Trophoblast cell (in vitro differentiated cells and primary cell): ENCODE results near the gene NPIPA3. TPM values are rescaled to one million over a fixed set of nuclear protein-coding genes. Genes with fewer than 3 reads are reported as not detected.
"Not testable (repeated sequence)": the region's sequence is repeated elsewhere in the genome, so short reads cannot be mapped to it uniquely, and the experiment has no call there.

Source experiments
- DNase-seq, 2 donors: peaks; one replicate each; pipeline ENCODE4 v3.0.0-alpha.2; 2016
- H2AFZ ChIP-seq: 2 replicates; pipeline ENCODE4 v1.6.1; 2013; ENCODE audit warnings: low read length, moderate library complexity, mild to moderate bottlenecking; ENCODE audit not compliant: insufficient read depth, poor library complexity
- H2AK5ac ChIP-seq: 2 replicates; pipeline ENCODE4 v1.6.1; 2013; ENCODE audit warnings: mild to moderate bottlenecking, low read length
- H2BK120ac ChIP-seq: 2 replicates; pipeline ENCODE4 v1.6.1; 2013; ENCODE audit warnings: low read length, mild to moderate bottlenecking, moderate library complexity; ENCODE audit not compliant: insufficient read depth, poor library complexity
- H2BK12ac ChIP-seq: 2 replicates; pipeline ENCODE4 v1.6.1; 2013; ENCODE audit warnings: mild to moderate bottlenecking, low read length, moderate library complexity
- H2BK5ac ChIP-seq: 2 replicates; pipeline ENCODE4 v1.6.1; 2013; ENCODE audit warnings: low read length, low read depth, moderate library complexity, mild to moderate bottlenecking; ENCODE audit not compliant: poor library complexity
- H3K14ac ChIP-seq: 2 replicates; pipeline ENCODE4 v1.6.1; 2013; ENCODE audit warnings: mild to moderate bottlenecking, low read length
- H3K18ac ChIP-seq: 2 replicates; pipeline ENCODE4 v1.6.1; 2013; ENCODE audit warnings: mild to moderate bottlenecking, low read length
- H3K23ac ChIP-seq: 2 replicates; pipeline ENCODE4 v1.6.1; 2013; ENCODE audit warnings: low read length
- H3K27ac ChIP-seq: 2 replicates; pipeline ENCODE4 v1.5.1; 2013; ENCODE audit warnings: low read depth, mild to moderate bottlenecking, inconsistent platforms, low read length, moderate library complexity
- H3K27me3 ChIP-seq: 2 replicates; pipeline ENCODE4 v1.6.1; 2013; ENCODE audit warnings: inconsistent platforms, mild to moderate bottlenecking, low read length, moderate library complexity; ENCODE audit not compliant: insufficient read depth
- H3K36me3 ChIP-seq, 2 experiments: 1 replicate in 1 of 2; 2 replicates in 1 of 2; pipeline ENCODE4 v1.6.1; 2013; ENCODE audit warnings: low read length in 2 of 2, mild to moderate bottlenecking in 2 of 2, moderate library complexity in 1 of 2; ENCODE audit not compliant: insufficient read depth in 2 of 2, control insufficient read depth in 1 of 2
- H3K4ac ChIP-seq: 2 replicates; pipeline ENCODE4 v1.6.1; 2013; ENCODE audit warnings: low read depth, mild to moderate bottlenecking, low read length, moderate library complexity
- H3K4me1 ChIP-seq, 2 experiments: 1 replicate in 1 of 2; 2 replicates in 1 of 2; pipeline ENCODE4 v1.6.1; 2013; ENCODE audit warnings: low read length in 2 of 2, mild to moderate bottlenecking in 2 of 2, moderate library complexity in 1 of 2; ENCODE audit not compliant: insufficient read depth in 2 of 2, control insufficient read depth in 1 of 2
- H3K4me2 ChIP-seq: 2 replicates; pipeline ENCODE4 v1.6.1; 2013; ENCODE audit warnings: inconsistent platforms, mild to moderate bottlenecking, low read length, moderate library complexity
- H3K4me3 ChIP-seq: 2 replicates; pipeline ENCODE4 v1.5.1; 2013; ENCODE audit warnings: mild to moderate bottlenecking, low read depth, low read length, inconsistent platforms
- H3K79me1 ChIP-seq: one replicate; pipeline ENCODE4 v1.6.1; 2013; ENCODE audit warnings: low read length
- H3K79me2 ChIP-seq: 2 replicates; pipeline ENCODE4 v1.6.1; 2013; ENCODE audit warnings: low read length, mild to moderate bottlenecking; ENCODE audit not compliant: control insufficient read depth, insufficient read depth, poor library complexity
- H3K9ac ChIP-seq: 2 replicates; pipeline ENCODE4 v1.6.1; 2013; ENCODE audit warnings: mild to moderate bottlenecking, low read length
- H3K9me3 ChIP-seq: 2 replicates; pipeline ENCODE4 v1.6.1; 2013; ENCODE audit warnings: low read depth, mild to moderate bottlenecking, control low read depth, inconsistent platforms, low read length; ENCODE audit not compliant: insufficient read depth
- H4K12ac ChIP-seq: 2 replicates; pipeline ENCODE4 v1.6.1; 2013; ENCODE audit warnings: low read depth, mild to moderate bottlenecking, low read length, moderate library complexity
- H4K8ac ChIP-seq: 2 replicates; pipeline ENCODE4 v1.6.1; 2013; ENCODE audit warnings: low read depth, mild to moderate bottlenecking, low read length, moderate library complexity
- H4K91ac ChIP-seq: one replicate; pipeline ENCODE4 v1.6.1; 2013; ENCODE audit warnings: low read depth, mild to moderate bottlenecking, low read length, moderate library complexity
- WGBS: extraction: QIAGEN DNeasy Blood & Tissue Kit; methylation state at CpG from one replicate; pipeline ENCODE4 v1.1.7; 2013; ENCODE audit warnings: missing lambda C conversion rate; ENCODE audit not compliant: insufficient read length, insufficient coverage; ENCODE audit errors: extremely low coverage; 5-methylcytosine and 5-hydroxymethylcytosine counted together
- polyA plus RNA-seq: library from polyadenylated mRNA; stranded (reverse); fragments of 200-250 nt; gene quantifications from 2 replicates; pipeline ENCODE4 v1.2.3, GENCODE V29; 2013

Gene NPIPA3
- 0.76 and 1.3 TPM in 2 replicates for polyA plus RNA-seq

DNA sequence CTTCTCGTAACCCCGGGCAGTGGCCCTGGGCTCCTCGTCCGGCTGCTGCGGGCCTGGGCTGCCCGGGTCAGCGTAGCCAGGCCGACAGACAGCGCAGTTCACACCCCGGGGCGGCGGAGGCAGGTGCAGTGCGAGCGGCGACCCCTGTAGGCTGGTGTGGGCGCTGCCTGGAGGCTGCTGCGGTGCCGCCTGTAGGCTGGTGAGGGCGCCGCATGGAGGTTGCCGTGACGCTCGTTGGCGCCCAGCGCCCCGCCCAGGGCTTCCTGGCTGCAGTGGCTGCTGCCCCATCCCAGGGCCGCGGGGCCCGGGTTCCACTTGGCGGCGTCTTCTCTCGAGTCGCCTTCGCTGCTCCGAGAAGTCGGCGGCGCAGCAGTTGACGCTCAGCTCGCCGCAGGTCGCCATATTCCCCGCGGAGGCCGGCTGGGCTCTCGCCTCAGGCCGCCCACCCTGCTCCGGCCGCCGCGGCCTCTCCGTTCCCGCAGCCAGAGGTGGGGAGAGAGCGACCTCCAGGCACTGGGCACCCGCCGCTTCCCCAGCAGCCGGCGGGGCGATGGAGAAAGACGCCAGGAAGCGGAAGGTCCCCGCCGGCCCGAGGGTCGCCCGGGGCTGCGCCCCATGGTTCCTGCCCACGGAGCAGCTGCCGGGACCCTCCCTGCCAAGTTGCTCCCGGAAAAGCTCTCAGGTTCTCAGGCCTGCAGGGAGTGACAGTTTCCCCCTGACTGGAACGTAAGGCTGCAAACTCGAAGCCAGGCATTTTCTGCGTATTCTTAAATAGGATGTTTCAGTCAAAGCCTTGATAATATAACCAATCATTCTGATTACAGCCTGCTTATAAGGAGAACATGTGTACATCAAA is at the start of gene NPIPA3:
Gene NPIPA3 (plus strand): TSS at position 256 of the 856 bp plus-strand sequence. CDS start 5,533 bp downstream, outside the sequence.
- not testable (repeated sequence) for H2BK120ac ChIP-seq, H3K36me3 ChIP-seq, H3K9me3 ChIP-seq, H3K27me3 ChIP-seq, H3K14ac ChIP-seq, H3K4ac ChIP-seq, H2AFZ ChIP-seq, H2AK5ac ChIP-seq, H3K79me2 ChIP-seq, H4K12ac ChIP-seq, H2BK5ac ChIP-seq, H3K23ac ChIP-seq, H3K79me1 ChIP-seq, H2BK12ac ChIP-seq, H3K9ac ChIP-seq, H3K4me1 ChIP-seq, H3K27ac ChIP-seq, H3K18ac ChIP-seq, H4K8ac ChIP-seq, H3K4me2 ChIP-seq, H4K91ac ChIP-seq, H3K4me3 ChIP-seq, DNase-seq
- no CpG with 5 or more reads among the region's 73 CpGs for WGBS

GRCh38 chr16:14658063-14658462 is 45.1 kb upstream of the NPIPA3 start:
- H3K4me1 ChIP-seq = no peaks in the 10 kb centered on the region
- no peak overlapping the region for H3K18ac ChIP-seq
- no peak overlapping the region for H3K23ac ChIP-seq
- no peak overlapping the region for H3K4ac ChIP-seq
- no peak overlapping the region for H2BK12ac ChIP-seq
- H2AK5ac ChIP-seq = no peak overlapping the region
- DNase-seq = no peak
- no peak overlapping the region for H4K8ac ChIP-seq
- H2BK120ac ChIP-seq = no peak overlapping the region
- H3K27ac ChIP-seq = no peak overlapping the region
- H3K36me3 ChIP-seq = peaks cover 33 to 41% of the 10 kb centered on the region in 2 experiments
- H4K12ac ChIP-seq = no peak overlapping the region
- H3K9me3 ChIP-seq = no peaks in the 10 kb centered on the region
- no peak overlapping the region for H3K9ac ChIP-seq
- H3K27me3 ChIP-seq = no peaks in the 10 kb centered on the region
- WGBS = no CpG with 5 or more reads among the region's 2 CpGs
- no peak overlapping the region for H4K91ac ChIP-seq
- H2AFZ ChIP-seq = no peak overlapping the region
- H3K79me1 ChIP-seq = no peaks in the 10 kb centered on the region
- H3K4me3 ChIP-seq = no peak overlapping the region
- no peaks in the 10 kb centered on the region for H3K79me2 ChIP-seq
- H3K14ac ChIP-seq = no peak overlapping the region
- no peak overlapping the region for H3K4me2 ChIP-seq
- H2BK5ac ChIP-seq = no peak overlapping the region

- Histone ChIP-seq H4K91ac (no peak overlapping the region), H2BK5ac (no peak overlapping the region)
These were observed 35.6 kb upstream of the NPIPA3 start for GRCh38 chr16:14667347-14668266.

GRCh38 chr16:14668556-14669223 is 34.5 kb upstream of the NPIPA3 start:
- Histone ChIP-seq H3K79me1 (no peaks in the 10 kb centered on the region), H3K23ac (no peak overlapping the region), H4K8ac (no peak overlapping the region), H3K4me2 (no peak overlapping the region), H3K4me3 (no peak overlapping the region), H2AFZ (no peak overlapping the region), H3K27me3 (no peaks in the 10 kb centered on the region), H2AK5ac (no peak overlapping the region), H2BK5ac (no peak overlapping the region), H3K36me3 (peaks cover 25 to 40% of the 10 kb centered on the region in 2 experiments), H3K79me2 (no peaks in the 10 kb centered on the region), H3K18ac (no peak overlapping the region), H4K12ac (no peak overlapping the region), H4K91ac (no peak overlapping the region), H3K14ac (no peak overlapping the region), H3K9me3 (no peaks in the 10 kb centered on the region), H3K4me1 (no peaks in the 10 kb centered on the region), H3K27ac (no peak overlapping the region), H3K4ac (no peak overlapping the region), H2BK12ac (no peak overlapping the region), H2BK120ac (no peak overlapping the region), H3K9ac (no peak overlapping the region)
- no CpG with 5 or more reads among the region's 7 CpGs for WGBS
- no peak for DNase-seq

More at GRCh38 chr16:14667347-14668266, 35.6 kb upstream of the NPIPA3 start:
- Histone ChIP-seq H2BK12ac (no peak overlapping the region), H3K79me1 (no peaks in the 10 kb centered on the region), H3K36me3 (peaks cover 29 to 42% of the 10 kb centered on the region in 2 experiments), H3K23ac (no peak overlapping the region), H3K4me2 (no peak overlapping the region), H3K27ac (no peak overlapping the region), H2BK120ac (no peak overlapping the region), H3K4ac (no peak overlapping the region), H3K79me2 (no peaks in the 10 kb centered on the region), H3K9me3 (no peaks in the 10 kb centered on the region), H3K18ac (no peak overlapping the region), H2AFZ (no peak overlapping the region), H2AK5ac (no peak overlapping the region), H3K14ac (no peak overlapping the region), H3K27me3 (no peaks in the 10 kb centered on the region), H4K12ac (no peak overlapping the region), H3K4me3 (no peak overlapping the region), H4K8ac (no peak overlapping the region), H3K9ac (no peak overlapping the region), H3K4me1 (no peaks in the 10 kb centered on the region)
- no peak for DNase-seq
- no CpG with 5 or more reads among the region's 16 CpGs for WGBS
